Activated naive CD8-positive, alpha-beta T cell treated with anti-CD3 and anti-CD28 coated beads, Interleukin-2, amount 10 ng/mL, durations not matched to agents 7 days and 5 days (primary cell): ENCODE measurements around the gene CEBPA. TPM values are rescaled to one million over a fixed set of nuclear protein-coding genes. Genes with fewer than 3 reads are reported as not detected.
A peak's percentile ranks its signal among the peaks of the same experiment; 100 is the strongest.

Source experiments
- ATAC-seq: fragments of 150-1000 bp; cut with Tn5 transposase; one replicate; pipeline ENCODE4 v1.10.0; 2021; ENCODE audit warnings: low read depth, moderate library complexity
- POLR2A ChIA-PET: fragments of 350-600 bp; sonication (Branson Sonifier 250); formaldehyde crosslinking; loops from one replicate; lab custom pipeline; 2021; ENCODE audit warnings: antibody characterized with exemption; lab: Charles Lee
- DNase-seq: peaks from one replicate; pipeline ENCODE4 v3.0.0; 2021
- H3K27ac Mint-ChIP-seq: one replicate; pipeline ENCODE4 v1.8.0; 2022; ENCODE audit warnings: mild to moderate bottlenecking, mixed read lengths
- H3K27me3 Mint-ChIP-seq: one replicate; pipeline ENCODE4 v1.8.0; 2022; ENCODE audit warnings: mild to moderate bottlenecking, moderate library complexity, mixed read lengths
- H3K36me3 Mint-ChIP-seq: one replicate; pipeline ENCODE4 v1.8.0; 2021; ENCODE audit warnings: mild to moderate bottlenecking, mixed read lengths
- H3K4me1 Mint-ChIP-seq: one replicate; pipeline ENCODE4 v1.8.0; 2021; ENCODE audit warnings: mixed read lengths
- H3K4me3 Mint-ChIP-seq: one replicate; pipeline ENCODE4 v1.8.0; 2022; ENCODE audit warnings: mild to moderate bottlenecking, moderate library complexity, mixed read lengths
- H3K9me3 Mint-ChIP-seq: one replicate; pipeline ENCODE4 v1.8.0; 2021; ENCODE audit warnings: mixed read lengths
- total RNA-seq, 2 experiments: library from RNA; stranded (reverse); gene quantifications; one replicate each; pipeline ENCODE4 v1.2.3, GENCODE V29; 2021

The CEBPA gene
- total RNA-seq, 2 experiments from 2014 or later = 1.6 to 1.9 TPM

DNA sequence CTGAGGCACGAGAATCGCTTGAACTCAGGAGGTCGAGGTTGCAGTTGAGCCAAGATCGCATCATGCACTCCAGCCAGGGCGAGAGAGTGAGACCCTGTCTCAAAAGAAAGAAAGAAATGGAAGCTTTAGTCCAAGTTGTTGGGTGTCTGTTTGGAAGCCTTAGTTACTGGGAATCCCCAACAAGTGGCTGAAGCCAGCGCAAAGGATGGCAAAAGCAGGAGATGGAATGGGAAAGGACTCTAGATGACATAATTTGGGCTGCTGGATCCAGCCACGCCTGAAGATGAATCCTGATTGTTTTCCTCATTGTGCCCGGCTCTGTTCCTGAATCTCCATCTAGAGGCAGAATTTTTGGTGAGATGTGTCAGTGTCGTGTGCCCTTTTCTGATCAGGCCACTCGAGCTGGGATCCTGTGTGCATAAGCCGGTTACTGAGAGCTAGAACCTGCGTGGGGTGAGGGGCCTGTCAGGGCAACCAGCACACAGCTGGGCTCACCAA is 18.1 kb downstream of the CEBPA start:
- Mint-ChIP-seq H3K36me3 (no peaks in the 10 kb centered on the region), H3K27ac (no peak overlapping the region), H3K4me1 (peaks cover 25% of the 10 kb centered on the region), H3K27me3 (peaks cover 17% of the 10 kb centered on the region), H3K9me3 (peaks cover 11% of the 10 kb centered on the region), H3K4me3 (no peak overlapping the region)
- ATAC-seq (no peak), DNase-seq (no peak)
- POLR2A ChIA-PET = interaction anchor here (0.5 kb wide), 1 partner anchor 40 kb away, joined by 4 read pairs; no protein-coding TSS in a partner anchor

GRCh38 chr19:33283589-33283988 is 18.7 kb downstream of the CEBPA start:
- no peak overlapping the region for H3K4me3 Mint-ChIP-seq
- DNase-seq (no peak), ATAC-seq (no peak)
- H3K27me3 Mint-ChIP-seq = peaks cover 14% of the 10 kb centered on the region
- H3K36me3 Mint-ChIP-seq = no peaks in the 10 kb centered on the region
- peaks cover 5% of the 10 kb centered on the region for H3K9me3 Mint-ChIP-seq
- POLR2A ChIA-PET = no interaction called here
- H3K27ac Mint-ChIP-seq = no peak overlapping the region
- H3K4me1 Mint-ChIP-seq = peaks cover 25% of the 10 kb centered on the region

- H3K9me3 Mint-ChIP-seq = no peaks in the 10 kb centered on the region
- H3K4me1 Mint-ChIP-seq = peaks cover 17% of the 10 kb centered on the region
- H3K27ac Mint-ChIP-seq = no peak overlapping the region
- peaks cover 6% of the 10 kb centered on the region for H3K27me3 Mint-ChIP-seq
- no peaks in the 10 kb centered on the region for H3K36me3 Mint-ChIP-seq
- POLR2A ChIA-PET = no interaction called here
- ATAC-seq (no peak), DNase-seq (no peak)
- no peak overlapping the region for H3K4me3 Mint-ChIP-seq
Observed at GRCh38 chr19:33282036-33282671, 20.2 kb downstream of the CEBPA start.

DNA sequence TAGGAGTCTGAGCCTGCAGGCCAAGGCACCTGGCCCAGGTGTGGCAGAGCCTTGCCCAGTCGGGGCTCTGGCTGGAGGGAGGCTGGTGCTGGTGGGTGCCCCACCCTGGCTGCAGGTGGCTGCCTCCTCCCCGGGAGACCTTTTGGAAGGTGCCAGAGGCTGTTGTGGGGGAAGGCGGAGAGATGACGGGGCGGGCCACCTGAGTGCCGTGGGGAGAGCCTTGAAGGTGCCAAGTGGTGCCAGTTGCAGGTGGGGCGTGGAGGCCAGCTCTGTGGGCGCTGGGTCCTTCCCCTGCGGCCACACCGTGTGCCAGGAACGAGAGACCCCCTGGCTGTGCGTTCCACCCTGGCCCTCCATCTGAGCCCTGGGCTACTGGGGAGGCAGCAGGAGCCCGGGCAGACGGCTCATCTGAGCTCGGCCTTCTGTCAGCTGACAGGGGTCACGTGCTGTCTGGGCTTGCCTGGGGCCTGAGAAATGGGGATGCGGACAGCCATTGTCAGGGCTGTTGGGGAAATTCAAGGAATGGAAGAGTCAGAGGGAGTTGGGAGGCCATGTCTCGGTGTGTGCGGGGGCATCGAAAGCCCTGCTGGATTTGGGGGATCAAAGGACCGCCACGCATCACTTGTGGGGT is 20.9 kb downstream of the CEBPA start:
- POLR2A ChIA-PET = no interaction called here
- H3K4me3 Mint-ChIP-seq = no peak overlapping the region

DNA sequence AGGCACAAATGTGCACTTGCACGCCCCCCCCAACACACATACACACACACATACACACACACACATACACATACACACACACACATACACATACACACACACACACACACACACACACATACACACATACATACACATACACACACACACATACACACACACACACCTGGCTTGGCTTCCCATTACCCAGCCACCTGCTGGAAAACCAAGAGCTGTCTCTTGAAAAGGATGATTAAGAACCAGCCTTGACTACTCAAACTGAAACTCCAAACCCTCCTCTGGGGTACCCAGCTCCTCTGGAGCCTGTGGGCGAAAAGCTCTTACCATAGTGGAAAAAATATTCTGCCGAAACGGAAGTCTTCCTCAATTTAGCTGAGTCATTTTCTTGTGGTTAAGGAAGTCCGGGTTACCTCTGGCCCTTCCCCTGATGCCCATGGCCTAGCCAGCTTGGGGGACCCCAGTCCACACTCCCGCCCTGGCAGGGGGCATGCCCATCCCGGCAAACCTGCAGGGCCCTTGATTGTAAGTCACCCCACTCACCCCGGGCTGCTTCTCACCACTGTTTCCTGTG is 21.9 kb downstream of the CEBPA start:
- POLR2A ChIA-PET = interaction anchor here (0.8 kb wide), 1 partner anchor 12 kb away, joined by 5 read pairs; no protein-coding TSS in a partner anchor
- peaks cover 8% of the 10 kb centered on the region for H3K4me1 Mint-ChIP-seq
- peaks cover 4% of the 10 kb centered on the region for H3K27me3 Mint-ChIP-seq
- no peaks in the 10 kb centered on the region for H3K9me3 Mint-ChIP-seq
- peak overlapping the region; percentile 3 for H3K27ac Mint-ChIP-seq
- ATAC-seq (peak; percentile 77), DNase-seq (no peak)
- H3K36me3 Mint-ChIP-seq = no peaks in the 10 kb centered on the region
- H3K4me3 Mint-ChIP-seq = peak overlapping the region; percentile 7

More for the DNA sequence above, 20.9 kb downstream of the CEBPA start:
- peaks cover 6% of the 10 kb centered on the region for H3K27me3 Mint-ChIP-seq
- H3K36me3 Mint-ChIP-seq = no peaks in the 10 kb centered on the region
- no peak for DNase-seq
- H3K9me3 Mint-ChIP-seq = no peaks in the 10 kb centered on the region
- ATAC-seq = no peak
- no peak overlapping the region for H3K27ac Mint-ChIP-seq
- H3K4me1 Mint-ChIP-seq = peaks cover 9% of the 10 kb centered on the region

DNA sequence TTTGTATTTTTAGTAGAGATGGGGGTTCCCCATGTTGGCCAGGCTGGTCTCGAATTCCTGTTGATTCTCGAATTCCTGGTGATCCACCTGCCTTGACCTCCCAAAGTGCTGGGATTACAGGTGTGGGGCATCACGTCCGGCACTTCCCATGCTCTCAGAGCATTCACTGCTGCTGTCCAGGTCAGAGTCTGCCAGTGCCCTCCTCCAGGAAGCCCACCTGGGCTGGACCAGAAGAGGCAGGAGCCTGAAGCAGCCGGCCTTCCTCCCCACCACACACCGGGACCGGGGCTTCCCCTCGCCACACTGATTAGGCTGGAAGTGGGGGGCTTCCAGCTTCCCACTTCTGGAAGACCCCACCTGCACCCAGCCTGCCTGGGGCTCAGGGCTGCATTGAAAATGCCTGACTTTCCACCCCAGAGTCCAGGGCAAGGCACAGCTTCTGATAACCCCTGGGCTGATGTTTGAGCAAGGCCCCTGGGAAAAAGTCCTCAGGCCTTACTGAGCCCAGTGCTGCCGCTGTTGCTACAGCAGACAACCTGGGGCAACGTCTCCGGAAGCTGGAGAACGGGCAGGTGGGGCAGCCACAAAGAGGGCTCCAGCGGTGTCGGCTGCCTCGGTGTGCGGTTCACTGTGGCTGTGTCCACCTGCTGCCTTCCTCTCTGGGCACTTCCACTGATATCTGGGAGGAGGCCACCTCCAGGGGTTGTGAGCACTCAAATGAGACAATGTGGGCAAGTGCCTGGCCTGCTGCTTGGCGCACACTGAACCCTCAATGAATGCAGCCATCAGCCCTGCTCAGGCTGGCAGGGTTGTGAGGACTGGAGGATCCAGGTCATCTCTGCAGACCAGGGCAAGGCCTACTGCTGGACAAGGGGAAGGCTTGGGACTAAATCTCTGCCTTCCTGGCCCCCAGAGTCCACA is 22.6 kb downstream of the CEBPA start:
- Mint-ChIP-seq H3K27me3 (peaks cover 4% of the 10 kb centered on the region), H3K9me3 (no peaks in the 10 kb centered on the region), H3K27ac (no peak overlapping the region), H3K4me1 (peaks cover 8% of the 10 kb centered on the region), H3K4me3 (no peak overlapping the region), H3K36me3 (no peaks in the 10 kb centered on the region)
- ATAC-seq = no peak
- no peak for DNase-seq
- POLR2A ChIA-PET = interaction anchor here (0.8 kb wide), 1 partner anchor 13 kb away, joined by 5 read pairs; no protein-coding TSS in a partner anchor

DNA sequence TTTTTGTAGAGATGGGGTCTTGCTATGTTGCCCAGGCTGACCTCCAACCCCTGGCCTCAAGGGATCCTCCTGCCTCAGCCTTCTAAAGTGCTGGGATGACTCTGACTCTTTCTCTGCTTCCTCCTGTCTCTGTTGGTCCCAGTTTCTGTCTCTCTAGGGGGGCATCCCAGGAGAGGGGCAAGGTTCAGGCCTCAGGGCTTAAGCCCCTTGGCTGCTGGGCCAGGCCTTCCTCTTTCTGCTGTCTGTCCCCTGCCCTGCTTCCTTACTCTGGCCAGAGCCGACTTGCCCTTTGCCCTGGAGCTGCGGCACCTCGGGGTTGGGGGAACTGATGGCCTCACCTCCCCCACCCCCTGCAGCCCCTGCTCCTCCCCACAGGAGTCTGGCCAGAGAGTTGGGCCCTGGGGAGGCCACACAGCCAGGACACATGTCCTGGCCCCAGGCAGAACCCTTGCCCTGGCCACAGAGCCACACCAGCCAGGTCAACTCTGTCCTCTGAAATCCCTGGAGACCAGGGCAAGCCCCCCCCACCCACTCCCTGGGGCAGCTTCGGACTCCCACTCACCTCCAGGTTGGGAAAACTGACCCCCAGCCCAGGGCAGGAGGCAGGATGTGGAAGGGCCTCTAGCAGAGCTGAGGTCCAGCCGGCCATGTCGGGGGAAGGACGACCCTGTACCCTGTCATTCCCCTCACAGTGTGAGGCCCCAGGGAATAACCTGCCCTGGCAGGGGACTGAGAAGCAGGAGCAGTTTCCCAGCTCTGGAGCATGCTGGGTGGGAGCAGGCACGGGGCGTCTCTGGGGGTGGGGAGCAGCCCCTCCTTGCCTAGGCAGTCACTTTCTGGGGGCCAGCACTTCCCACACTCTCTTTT is 23.7 kb downstream of the CEBPA start:
- DNase-seq (no peak), ATAC-seq (no peak)
- Mint-ChIP-seq H3K4me1 (peaks cover 13% of the 10 kb centered on the region), H3K27ac (no peak overlapping the region), H3K36me3 (no peaks in the 10 kb centered on the region), H3K27me3 (no peaks in the 10 kb centered on the region), H3K9me3 (no peaks in the 10 kb centered on the region), H3K4me3 (no peak overlapping the region)
- POLR2A ChIA-PET = no interaction called here

DNA sequence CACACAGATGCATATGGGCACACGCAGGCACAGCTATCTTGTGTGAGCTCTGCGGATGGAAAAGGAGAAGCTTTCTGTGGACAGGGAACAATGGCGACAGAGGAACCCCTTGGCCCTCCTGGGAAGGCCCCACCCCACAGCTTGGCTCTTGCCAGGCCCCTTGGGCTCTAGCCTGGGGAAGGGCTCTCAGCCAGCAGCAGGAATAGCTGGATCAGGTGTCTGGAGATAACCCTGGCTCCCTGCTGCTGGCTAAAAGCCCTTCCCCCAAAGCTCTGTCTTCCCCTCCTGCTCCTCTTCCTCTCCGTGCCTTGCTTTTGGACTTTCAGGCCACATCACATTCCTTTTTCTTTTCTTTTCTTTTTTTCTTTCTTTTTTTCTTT is 24.3 kb downstream of the CEBPA start:
- H3K36me3 Mint-ChIP-seq = no peaks in the 10 kb centered on the region
- H3K27me3 Mint-ChIP-seq = no peaks in the 10 kb centered on the region
- DNase-seq (no peak), ATAC-seq (no peak)
- no peaks in the 10 kb centered on the region for H3K9me3 Mint-ChIP-seq
- H3K4me3 Mint-ChIP-seq = no peak overlapping the region
- H3K4me1 Mint-ChIP-seq = peaks cover 13% of the 10 kb centered on the region
- H3K27ac Mint-ChIP-seq = no peak overlapping the region
- POLR2A ChIA-PET = no interaction called here

- no peak overlapping the region for H3K27ac Mint-ChIP-seq
- peaks cover 13% of the 10 kb centered on the region for H3K4me1 Mint-ChIP-seq
- no peaks in the 10 kb centered on the region for H3K9me3 Mint-ChIP-seq
- ATAC-seq (no peak), DNase-seq (no peak)
- POLR2A ChIA-PET = no interaction called here
- H3K4me3 Mint-ChIP-seq = no peak overlapping the region
- no peaks in the 10 kb centered on the region for H3K36me3 Mint-ChIP-seq
- H3K27me3 Mint-ChIP-seq = no peaks in the 10 kb centered on the region
Observed at GRCh38 chr19:33277434-33277833, 24.9 kb downstream of the CEBPA start.

- peaks cover 2% of the 10 kb centered on the region for H3K27me3 Mint-ChIP-seq
- H3K27ac Mint-ChIP-seq = no peak overlapping the region
- DNase-seq = no peak
- POLR2A ChIA-PET = interaction anchor here (0.6 kb wide), 1 partner anchor 594 kb away, joined by 5 read pairs; no protein-coding TSS in a partner anchor
- no peak overlapping the region for H3K4me3 Mint-ChIP-seq
- no peak for ATAC-seq
- H3K9me3 Mint-ChIP-seq = no peaks in the 10 kb centered on the region
- no peaks in the 10 kb centered on the region for H3K36me3 Mint-ChIP-seq
- peaks cover 13% of the 10 kb centered on the region for H3K4me1 Mint-ChIP-seq
Observed at GRCh38 chr19:33275933-33276619, 26.3 kb downstream of the CEBPA start.

DNA sequence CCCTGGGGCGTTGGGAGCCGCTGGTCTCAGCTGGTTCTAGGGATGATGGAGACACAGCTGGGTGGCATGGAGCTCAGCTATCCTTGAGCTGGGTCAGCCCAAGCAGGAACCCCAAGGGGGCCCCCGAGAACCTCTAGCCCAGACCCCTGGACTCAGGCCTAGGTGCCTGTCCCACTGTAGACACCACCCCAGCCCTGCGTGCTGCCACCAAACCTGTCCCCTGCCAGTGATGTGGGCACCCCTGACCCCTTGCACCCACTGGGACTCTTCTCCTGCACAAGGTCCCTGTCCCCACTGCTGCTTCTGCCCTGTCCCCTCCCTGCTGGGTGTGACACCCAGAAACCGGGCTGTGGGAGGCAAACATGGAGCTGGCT is 26.8 kb downstream of the CEBPA start:
- DNase-seq = no peak

More for the DNA sequence above, 26.8 kb downstream of the CEBPA start:
- Mint-ChIP-seq H3K4me1 (peaks cover 12% of the 10 kb centered on the region), H3K36me3 (no peaks in the 10 kb centered on the region), H3K9me3 (no peaks in the 10 kb centered on the region), H3K27ac (no peak overlapping the region), H3K4me3 (no peak overlapping the region), H3K27me3 (peaks cover 2% of the 10 kb centered on the region)
- POLR2A ChIA-PET = interaction anchor here (0.6 kb wide), 1 partner anchor 594 kb away, joined by 5 read pairs; no protein-coding TSS in a partner anchor
- ATAC-seq = no peak
